Lower leg skin (tissue), 3 donors: ENCODE data around the gene C1QL2.

Experiments
- POLR2A ChIP-seq, 2 donors: fragments of 450-650 bp; IDR thresholded peaks; one replicate each; pipeline ENCODE4 v1.6.1; 2016 to 2017; ENCODE audit warnings: antibody characterized with exemption in 2 of 2, mild to moderate bottlenecking in 1 of 2, moderate library complexity in 1 of 2
- TF ChIP-seq, protein P1 (sequence below), 3 donors: fragments of 450-650 bp; IDR thresholded peaks; one replicate each; pipeline ENCODE4 v1.5.1; 2016; ENCODE audit warnings: antibody characterized with exemption in 3 of 3, mild to moderate bottlenecking in 3 of 3, moderate library complexity in 2 of 3

DNA sequence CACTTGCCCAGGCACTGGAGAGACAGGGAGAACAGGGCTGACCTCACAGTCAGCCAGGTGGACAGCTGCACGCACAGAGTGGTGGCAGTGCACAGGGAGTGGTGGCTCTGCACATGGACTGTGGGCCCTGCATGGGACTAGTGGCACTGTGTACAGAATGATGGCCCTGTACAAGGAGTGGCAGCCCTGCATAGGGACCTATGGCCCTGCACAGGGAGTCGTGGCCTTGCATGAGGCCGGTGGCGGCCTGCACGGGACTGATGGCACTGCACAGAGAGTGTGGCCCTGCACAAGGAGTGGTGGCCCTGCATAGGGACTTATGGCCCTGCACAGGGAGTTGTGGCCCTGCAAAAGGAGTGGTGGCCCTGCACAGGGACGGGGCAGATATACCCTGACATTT lies 46.0 kb upstream of the C1QL2 start:
- TF ChIP-seq, protein P1, sequence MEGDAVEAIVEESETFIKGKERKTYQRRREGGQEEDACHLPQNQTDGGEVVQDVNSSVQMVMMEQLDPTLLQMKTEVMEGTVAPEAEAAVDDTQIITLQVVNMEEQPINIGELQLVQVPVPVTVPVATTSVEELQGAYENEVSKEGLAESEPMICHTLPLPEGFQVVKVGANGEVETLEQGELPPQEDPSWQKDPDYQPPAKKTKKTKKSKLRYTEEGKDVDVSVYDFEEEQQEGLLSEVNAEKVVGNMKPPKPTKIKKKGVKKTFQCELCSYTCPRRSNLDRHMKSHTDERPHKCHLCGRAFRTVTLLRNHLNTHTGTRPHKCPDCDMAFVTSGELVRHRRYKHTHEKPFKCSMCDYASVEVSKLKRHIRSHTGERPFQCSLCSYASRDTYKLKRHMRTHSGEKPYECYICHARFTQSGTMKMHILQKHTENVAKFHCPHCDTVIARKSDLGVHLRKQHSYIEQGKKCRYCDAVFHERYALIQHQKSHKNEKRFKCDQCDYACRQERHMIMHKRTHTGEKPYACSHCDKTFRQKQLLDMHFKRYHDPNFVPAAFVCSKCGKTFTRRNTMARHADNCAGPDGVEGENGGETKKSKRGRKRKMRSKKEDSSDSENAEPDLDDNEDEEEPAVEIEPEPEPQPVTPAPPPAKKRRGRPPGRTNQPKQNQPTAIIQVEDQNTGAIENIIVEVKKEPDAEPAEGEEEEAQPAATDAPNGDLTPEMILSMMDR (IDR thresholded peaks at IDR 0.05) = no peak
- TF ChIP-seq POLR2A (IDR thresholded peaks at IDR 0.05) = no peak
